ENCODE measurements around the gene NEDD4.
"Not testable (repeated sequence)": the region's sequence is repeated elsewhere in the genome, so short reads cannot be mapped to it uniquely, and the experiment has no call there.

The NEDD4 gene

DNA sequence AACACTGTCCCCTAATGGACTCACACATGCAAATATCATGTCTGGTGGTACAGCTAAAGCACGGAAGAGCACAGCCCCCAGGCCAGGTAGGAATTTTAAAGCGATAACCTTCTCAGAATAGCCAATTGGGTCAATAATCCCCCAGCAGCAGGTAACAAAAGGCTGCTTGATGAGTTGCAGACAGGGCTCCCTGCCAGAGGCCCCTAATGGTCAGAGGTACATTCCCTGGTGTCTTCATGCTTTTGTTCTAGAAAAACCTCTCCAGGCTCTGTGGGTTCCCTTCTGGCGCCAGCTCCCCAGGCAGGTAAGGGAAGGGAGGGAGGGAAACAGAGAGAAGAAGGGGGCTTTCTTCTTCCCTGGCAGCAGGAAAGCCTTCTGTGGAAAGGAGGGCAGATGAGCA lies 207.1 kb downstream of the NEDD4 start:
- in situ Hi-C loops (cut with HindIII; ENCODE audit: low sequenced_read_pairs): no loop called here

DNA sequence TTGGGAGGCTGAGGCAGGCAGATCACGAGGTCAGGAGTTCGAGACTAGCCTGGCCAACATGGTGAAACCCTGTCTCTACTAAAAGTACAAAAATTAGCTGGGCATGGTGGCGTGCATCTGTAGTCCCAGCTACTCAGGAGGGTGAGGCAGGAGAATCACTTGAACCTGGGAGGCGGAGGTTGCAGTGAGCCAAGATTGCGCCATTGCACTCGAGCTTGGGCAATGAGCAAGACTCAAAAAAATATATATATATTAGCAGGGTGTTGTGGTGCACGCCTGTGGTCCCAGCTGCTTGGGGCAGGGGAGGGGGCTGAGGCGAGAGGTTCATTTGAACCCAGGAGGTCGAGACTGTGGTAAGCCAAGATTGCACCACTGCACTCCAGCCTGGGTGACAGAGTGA lies 207.8 kb downstream of the NEDD4 start:
- in situ Hi-C loops (cut with HindIII; ENCODE audit: low sequenced_read_pairs): not testable (repeated sequence)

DNA sequence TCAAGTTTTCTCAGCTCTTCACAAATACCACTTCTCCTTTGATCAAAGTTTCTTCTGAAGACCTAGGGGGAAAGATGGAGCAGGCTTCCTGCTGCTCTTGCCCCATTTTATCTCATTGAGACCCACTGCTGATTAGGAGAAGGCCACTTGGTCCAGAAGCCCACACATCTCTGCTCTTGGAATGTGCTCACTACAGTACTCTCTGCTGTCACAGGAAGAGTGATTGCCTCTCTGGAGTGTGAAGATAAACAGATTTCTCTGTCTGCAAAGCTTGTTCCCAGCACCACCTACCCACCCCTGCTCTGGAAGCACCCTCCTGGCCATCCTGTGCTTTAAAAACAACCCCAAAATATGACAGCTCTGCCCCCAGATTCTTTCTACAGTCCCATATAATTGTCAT lies 209.1 kb downstream of the NEDD4 start:
- in situ Hi-C loops (cut with HindIII; ENCODE audit: low sequenced_read_pairs): no loop called here

DNA sequence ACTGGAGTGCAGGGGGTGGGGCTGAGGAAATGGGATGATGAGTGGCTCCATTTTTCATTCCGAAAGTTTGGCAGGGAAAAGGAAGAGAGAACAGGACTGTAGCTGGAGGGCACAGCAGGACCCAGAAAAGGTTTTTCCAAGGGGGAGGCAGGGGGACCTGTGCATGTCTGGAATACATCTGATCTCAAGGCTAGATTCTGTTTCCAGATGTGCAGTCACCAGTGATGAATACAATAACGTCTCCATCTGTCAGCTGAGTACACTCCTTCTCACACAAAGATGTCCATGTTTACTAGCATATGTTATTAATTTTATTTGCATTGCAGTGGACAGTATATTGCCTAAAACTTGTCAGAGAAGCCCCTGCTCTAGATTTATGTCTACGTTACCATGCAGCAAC lies 210.5 kb downstream of the NEDD4 start:
- in situ Hi-C loops (cut with HindIII; ENCODE audit: low sequenced_read_pairs): no loop called here

DNA sequence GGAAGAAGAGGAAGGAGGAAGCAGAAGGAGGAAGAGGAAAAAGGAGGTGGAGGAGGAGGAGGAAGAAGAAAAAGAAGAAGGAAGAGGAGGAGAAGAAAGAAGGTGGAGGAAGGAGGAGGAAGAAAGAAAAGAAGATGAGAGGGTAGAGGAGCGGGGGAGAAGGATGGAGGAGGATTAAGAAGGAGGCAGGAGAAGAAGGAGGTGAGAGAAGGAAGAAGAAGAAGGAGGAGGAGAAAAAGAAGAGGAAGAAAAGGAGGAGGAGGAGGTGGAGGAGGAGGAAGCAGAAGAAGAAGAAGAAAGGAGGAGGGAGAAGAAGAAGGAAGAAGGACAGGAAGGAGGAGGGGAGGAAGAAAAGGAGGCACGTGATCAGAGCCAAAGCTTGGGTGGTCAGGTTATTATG lies 213.1 kb downstream of the NEDD4 start:
- in situ Hi-C loops (cut with HindIII; ENCODE audit: low sequenced_read_pairs): no loop called here

DNA sequence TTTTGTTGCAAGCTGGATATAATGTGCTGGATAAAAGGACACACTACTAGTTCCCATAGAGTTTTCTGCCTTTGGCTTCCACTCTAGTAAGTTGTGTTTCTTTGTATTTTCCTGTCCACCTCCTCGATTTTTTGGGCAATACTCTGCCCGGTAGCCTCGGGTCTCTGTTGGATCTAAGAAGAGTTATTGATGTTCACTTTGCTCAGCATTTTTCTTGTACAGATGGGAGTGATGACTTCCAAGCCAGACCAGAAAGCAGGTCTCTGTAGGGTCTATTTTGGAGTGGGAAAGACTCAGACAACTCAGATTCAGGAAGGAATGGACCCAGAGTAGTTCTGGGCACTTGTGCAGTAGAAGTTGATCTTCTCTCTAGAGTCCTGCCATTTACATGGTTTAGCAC lies 214.5 kb downstream of the NEDD4 start:
- in situ Hi-C loops (cut with HindIII; ENCODE audit: low sequenced_read_pairs): no loop called here

All from DLD1 (cell line).